Stimulated activated CD4-positive, alpha-beta T cell treated with anti-CD3 and anti-CD28 coated beads, Interleukin-4, amount 100 ng/mL, for 1 hour (primary cell): ENCODE data around the gene KDM4C.

Experiments
- DNase-seq: peaks from one replicate; pipeline ENCODE4 v3.0.0-alpha.2; 2020

Gene KDM4C

GRCh38 chr9:6811436-6811835 is 53.7 kb downstream of the KDM4C start:
- no peak for DNase-seq

GRCh38 chr9:6816581-6816980 is 58.8 kb downstream of the KDM4C start:
- DNase-seq: no peak

- DNase-seq: no peak
Observed at GRCh38 chr9:6818292-6818922, 60.6 kb downstream of the KDM4C start.

- no peak for DNase-seq
Observed at GRCh38 chr9:6819112-6819511, 61.3 kb downstream of the KDM4C start.

GRCh38 chr9:6819529-6819928 is 61.8 kb downstream of the KDM4C start:
- DNase-seq: no peak

- DNase-seq: no peak
Observed at GRCh38 chr9:6822696-6823095, 64.9 kb downstream of the KDM4C start.

- no peak for DNase-seq
Observed at GRCh38 chr9:6827439-6828145, 69.8 kb downstream of the KDM4C start.

GRCh38 chr9:6829027-6829426 is 71.3 kb downstream of the KDM4C start:
- DNase-seq: no peak

GRCh38 chr9:6829536-6829935 is 71.8 kb downstream of the KDM4C start:
- no peak for DNase-seq

- DNase-seq: no peak
Observed at GRCh38 chr9:6833518-6834192, 75.9 kb downstream of the KDM4C start.

- DNase-seq: no peak
Observed at GRCh38 chr9:6834306-6834705, 76.5 kb downstream of the KDM4C start.

- DNase-seq: no peak
Observed at GRCh38 chr9:6838158-6838557, 80.4 kb downstream of the KDM4C start.

- no peak for DNase-seq
Observed at GRCh38 chr9:6842584-6842947, 84.8 kb downstream of the KDM4C start.

GRCh38 chr9:6843742-6844141 is 86.0 kb downstream of the KDM4C start:
- no peak for DNase-seq

- DNase-seq: no peak
Observed at GRCh38 chr9:6844267-6844666, 86.5 kb downstream of the KDM4C start.

GRCh38 chr9:6845128-6845826 is 87.5 kb downstream of the KDM4C start:
- no peak for DNase-seq

GRCh38 chr9:6845880-6846279 is 88.1 kb downstream of the KDM4C start:
- DNase-seq: no peak

- no peak for DNase-seq
Observed at GRCh38 chr9:6852243-6852963, 94.6 kb downstream of the KDM4C start.

- DNase-seq: no peak
Observed at GRCh38 chr9:6855860-6856259, 98.1 kb downstream of the KDM4C start.

GRCh38 chr9:6864102-6864501 is 106.3 kb downstream of the KDM4C start:
- no peak for DNase-seq

- no peak for DNase-seq
Observed at GRCh38 chr9:6869081-6869948, 111.5 kb downstream of the KDM4C start.

- no peak for DNase-seq
Observed at GRCh38 chr9:6870149-6870548, 112.4 kb downstream of the KDM4C start.
